GM12878 (cell line): ENCODE data around the gene BRWD1. TPM values are rescaled to one million over a fixed set of nuclear protein-coding genes. Genes with fewer than 3 reads are reported as not detected.
"Not testable (repeated sequence)": the region's sequence is repeated elsewhere in the genome, so short reads cannot be mapped to it uniquely, and the experiment has no call there.

Experiments
- ATAC-seq: fragments of 200-7000 bp; cut with Tn5 transposase; 3 replicates; pipeline ENCODE4 v1.9.1; 2020; ENCODE audit warnings: mild to moderate bottlenecking, moderate library complexity
- BruUV-seq: library from RNA; stranded (reverse); fragments of 400-500 nt; replicated peaks from 2 replicates; lab custom pipeline; 2021; lab: Mats Ljungman, UMichigan
- CTCF ChIA-PET: fragments of 300-600 bp; sonication (Branson Sonifier 250); formaldehyde crosslinking; extraction: SDS; loops from one replicate; lab custom pipeline; 2021; ENCODE audit warnings: inconsistent platforms; lab: Yijun Ruan, JAX
- POLR2A ChIA-PET: fragments of 350-600 bp; formaldehyde crosslinking; extraction: SDS; loops from one replicate; lab custom pipeline; 2021; ENCODE audit warnings: inconsistent platforms; lab: Charles Lee
- RAD21 ChIA-PET: fragments of 300-600 bp; sonication (Branson Sonifier 250); formaldehyde crosslinking; loops from one replicate; lab custom pipeline; 2023; ENCODE audit warnings: antibody characterized with exemption; ENCODE audit not compliant: unreplicated experiment; lab: Charles Lee
- SMC1A ChIA-PET: fragments of 300-600 bp; sonication (Branson Sonifier 250); formaldehyde crosslinking; loops from one replicate; lab custom pipeline; 2023; ENCODE audit not compliant: unreplicated experiment, uncharacterized antibody; lab: Charles Lee
- DNase-seq: peaks from one replicate; pipeline ENCODE4 v3.0.0-alpha.2; 2011; ENCODE audit warnings: low read depth, low spot score
- FAIRE-seq: peaks from 3 replicates; lab custom pipeline; 2011; peaks lifted over from hg19 to GRCh38; lab: Jason Lieb, UNC
- H2AFZ ChIP-seq: 2 replicates; pipeline ENCODE4 v1.6.0; 2011; ENCODE audit warnings: low read depth, low read length, control low read depth; ENCODE audit not compliant: control insufficient read depth
- H3K27ac ChIP-seq: 2 replicates; pipeline ENCODE4 v1.5.1; 2011; ENCODE audit warnings: control low read depth; ENCODE audit not compliant: control insufficient read depth, insufficient read depth
- H3K27me3 ChIP-seq, 2 experiments: replicated peaks in 1 of 2; 2 replicates each; pipeline versions ENCODE4 v1.6.0 to v1.6.1; 2011; ENCODE audit warnings: low read length in 1 of 2; ENCODE audit not compliant: control insufficient read depth in 2 of 2, insufficient read depth in 2 of 2
- H3K36me3 ChIP-seq, 2 experiments: 2 replicates each; pipeline ENCODE4 v1.5.1; 2011; ENCODE audit warnings: low read length in 1 of 2; ENCODE audit not compliant: control insufficient read depth in 2 of 2, insufficient read depth in 2 of 2
- H3K4me1 ChIP-seq: 2 replicates; pipeline ENCODE4 v1.6.1; 2011; ENCODE audit warnings: mild to moderate bottlenecking, low read length, moderate library complexity, mixed read lengths; ENCODE audit not compliant: control insufficient read depth, insufficient read depth
- H3K4me2 ChIP-seq: 2 replicates; pipeline ENCODE4 v1.6.0; 2011; ENCODE audit warnings: control low read depth; ENCODE audit not compliant: control insufficient read depth, insufficient read depth
- H3K4me3 ChIP-seq: fragments of 200-600 bp; sonication (generic); 2 replicates; pipeline ENCODE4 v1.5.1; 2016
- H3K79me2 ChIP-seq: 2 replicates; pipeline ENCODE4 v1.6.0; 2011; ENCODE audit warnings: low read length; ENCODE audit not compliant: control insufficient read depth, insufficient read depth
- H3K9ac ChIP-seq: 2 replicates; pipeline ENCODE4 v1.8.0; 2011; ENCODE audit warnings: low read length, control low read depth, mixed read lengths; ENCODE audit not compliant: control insufficient read depth, insufficient read depth
- H3K9me3 ChIP-seq: replicated peaks from 3 replicates; pipeline ENCODE4 v1.5.1; 2011; ENCODE audit warnings: mild to moderate bottlenecking, low read length; ENCODE audit not compliant: control insufficient read depth, insufficient read depth
- H4K20me1 ChIP-seq: 2 replicates; pipeline ENCODE4 v1.6.0; 2011; ENCODE audit not compliant: control insufficient read depth, insufficient read depth
- ASH2L ChIP-seq: fragments of 300-600, 200-600 bp; sonication (generic); IDR thresholded peaks from 2 replicates; pipeline ENCODE4 v1.6.1; 2017; ENCODE audit warnings: low read depth, mild to moderate bottlenecking, borderline replicate concordance
- BHLHE40 ChIP-seq, 2 experiments: fragments of 450-650 bp in 1 of 2; IDR thresholded peaks; 2 replicates each; pipeline ENCODE4 v1.6.1; 2011 to 2017; ENCODE audit warnings: low read depth in 2 of 2, borderline replicate concordance in 1 of 2, improper control_type of control experiment in 1 of 2, low read length in 1 of 2, mild to moderate bottlenecking in 1 of 2
- CTCF ChIP-seq, 3 experiments: IDR thresholded peaks in 2 of 3; conservative IDR thresholded peaks in 1 of 3; 2 replicates each; pipeline ENCODE4 v1.5.1; 2011; ENCODE audit warnings: low read depth in 3 of 3, low read length in 3 of 3, mild to moderate bottlenecking in 3 of 3, control low read depth in 2 of 3, moderate library complexity in 2 of 3, inconsistent platforms in 1 of 3, mixed read lengths in 1 of 3; ENCODE audit not compliant: control insufficient read depth in 2 of 3, insufficient read depth in 1 of 3; ENCODE audit errors: extremely low read depth in 1 of 3
- E2F4 ChIP-seq: IDR thresholded peaks from 2 replicates; pipeline ENCODE4 v1.6.1; 2012; ENCODE audit warnings: low read depth, low read length, improper control_type of control experiment
- RAD21 ChIP-seq: IDR thresholded peaks from 2 replicates; pipeline ENCODE4 v1.6.1; 2011; ENCODE audit warnings: mild to moderate bottlenecking, low read depth, low read length, moderate library complexity; ENCODE audit not compliant: insufficient read depth
- REST ChIP-seq: IDR thresholded peaks from 2 replicates; pipeline ENCODE4 v1.6.1; 2012; ENCODE audit warnings: mild to moderate bottlenecking, low read depth, low read length
- SMAD5 ChIP-seq: IDR thresholded peaks from 2 replicates; pipeline ENCODE4 v1.6.1; 2016; ENCODE audit warnings: antibody characterized with exemption, low read depth
- WRNIP1 ChIP-seq: IDR thresholded peaks from 2 replicates; pipeline ENCODE4 v1.6.1; 2011; ENCODE audit warnings: low read depth, low read length, improper control_type of control experiment, borderline replicate concordance
- WGBS: methylation state at CpG from one replicate; pipeline ENCODE4 v1.1.6; 2016; ENCODE audit warnings: low lambda C conversion rate; ENCODE audit not compliant: insufficient replicate concordance, insufficient coverage; ENCODE audit errors: missing lambda C conversion rate; 5-methylcytosine and 5-hydroxymethylcytosine counted together
- in situ Hi-C: fragments of 300-500 bp; cut with MboI; formaldehyde crosslinking; loops from 9 replicates; pipeline ENCODE4 v1.14.3; 2018; ENCODE audit warnings: mixed read lengths
- intact Hi-C: fragments of 100-400 bp; cut with micrococcal nuclease; formaldehyde crosslinking; loops from one replicate; pipeline ENCODE4 v1.14.2; 2022; ENCODE audit not compliant: unreplicated experiment
- polyA plus RNA-seq, 11 experiments: library from polyadenylated mRNA; depleted of rRNA in 4 of 11; unstranded in 6 of 11; stranded (reverse) in 5 of 11; fragments of >200 nt; fragmentation: Nextera tagmentation in 4 of 11; fragmentation: Illumina TruSeq in 1 of 11; extraction: Ambion mirVana in 4 of 11; extraction: Trizol in 1 of 11; gene quantifications; 1 replicate in 1 of 11; 2 replicates in 10 of 11; pipeline versions ENCODE4 v1.2.1 to v1.2.3, GENCODE V29; 2011 to 2016; ENCODE audit warnings: inconsistent platforms in 2 of 11, missing spikeins in 2 of 11, low read depth in 1 of 11
- total RNA-seq, 4 experiments: library from RNA; depleted of rRNA in 3 of 4; stranded (reverse); fragments of >200 nt in 3 of 4; fragmentation: Illumina TruSeq in 1 of 4; extraction: Trizol in 1 of 4; gene quantifications; 2 replicates each; pipeline versions ENCODE4 v1.2.1 to v1.2.3, GENCODE V29; 2013 to 2021

The BRWD1 gene
- total and polyA plus RNA-seq, 10 of the 15 experiments (the other 5 are each of a cell fraction or from before 2014, with no cell fraction given), result 3.1 to 19.0 (median 13.5) TPM

- H3K9me3 ChIP-seq, H3K4me2 ChIP-seq, RAD21 ChIA-PET, H3K4me1 ChIP-seq, H3K4me3 ChIP-seq, DNase-seq, H3K9ac ChIP-seq, FAIRE-seq, H3K36me3 ChIP-seq, BruUV-seq, H3K27me3 ChIP-seq, H2AFZ ChIP-seq, in situ Hi-C loops, H3K79me2 ChIP-seq, H4K20me1 ChIP-seq, H3K27ac ChIP-seq: not testable (repeated sequence)
- ATAC-seq, result peak; percentile 65
- peak; percentile 38; the same call in 1 of the 2 replicates for TF ChIP-seq RAD21
- TF ChIP-seq CTCF (IDR thresholded peaks at IDR 0.05 in 2 of 3, conservative IDR thresholded peaks at IDR 0.05 in 1 of 3; ENCODE audit: control insufficient read depth in 2 of 3, extremely low read depth in 1 of 3, insufficient read depth in 1 of 3, low read depth in 3 of 3, low read length in 3 of 3), result peak in 2 of 3 experiments; percentile 22 to 27; a peak in 2 of 6 replicates
- 21% methylated on average over 7 of the region's 8 CpGs for WGBS
- POLR2A ChIA-PET, result interaction anchor here (0.5 kb wide), 1 partner anchor 32 kb away, joined by 5 read pairs; no protein-coding TSS in a partner anchor
- CTCF ChIA-PET, result interaction anchor here (1.0 kb wide), 1 partner anchor 402 kb away, joined by 3 read pairs; no protein-coding TSS in a partner anchor
- intact Hi-C loops, result loop anchor here (5.0 kb wide), 1 partner anchor 629 kb away; no protein-coding TSS in a partner anchor
- SMC1A ChIA-PET, result interaction anchor here (1.2 kb wide), 1 partner anchor 10 kb away, joined by 3 read pairs; no protein-coding TSS in a partner anchor
Measured at GRCh38 chr21:39136138-39136537, 177.3 kb downstream of the BRWD1 start.

GRCh38 chr21:39134288-39134810 lies 179.1 kb downstream of the BRWD1 start:
- H3K9me3 ChIP-seq, result no peaks in the 10 kb centered on the region
- RAD21 ChIA-PET, result interaction anchor here (0.9 kb wide), 1 partner anchor 400 kb away, joined by 3 read pairs; no protein-coding TSS in a partner anchor
- ATAC-seq (no peak), DNase-seq (no peak), FAIRE-seq (no peak)
- no peak overlapping the region for H3K9ac ChIP-seq
- H3K27ac ChIP-seq, result no peak overlapping the region
- no peaks in the 10 kb centered on the region for H4K20me1 ChIP-seq
- H3K4me1 ChIP-seq, result no peaks in the 10 kb centered on the region
- no peak overlapping the region for H2AFZ ChIP-seq
- no peak overlapping the region for H3K4me2 ChIP-seq
- H3K4me3 ChIP-seq, result no peak overlapping the region
- WGBS, result 60% methylated on average over 15 of the region's 15 CpGs
- H3K79me2 ChIP-seq, result no peaks in the 10 kb centered on the region
- no TSS peak for BruUV-seq
- POLR2A ChIA-PET, result no interaction called here
- intact Hi-C loops, result no loop called here
- H3K36me3 ChIP-seq, result no peaks in the 10 kb centered on the region
- in situ Hi-C loops, result no loop called here
- SMC1A ChIA-PET, result interaction anchor here (1.1 kb wide), 1 partner anchor 402 kb away, joined by 3 read pairs; no protein-coding TSS in a partner anchor
- H3K27me3 ChIP-seq, result no peaks in the 10 kb centered on the region
- CTCF ChIA-PET, result no interaction called here
- no peak for TF ChIP-seq WRNIP1
- no peak for TF ChIP-seq E2F4
- TF ChIP-seq REST, result no peak
- no peak for TF ChIP-seq ASH2L
- no peak for TF ChIP-seq BHLHE40 (IDR thresholded peaks at IDR 0.05; ENCODE audit: borderline replicate concordance in 1 of 2, low read depth in 2 of 2, low read length in 1 of 2)
- no peak for TF ChIP-seq SMAD5
